GM11168 (cell line): ENCODE measurements around the gene BBIP1.
"Not testable (repeated sequence)": the region's sequence is repeated elsewhere in the genome, so short reads cannot be mapped to it uniquely, and the experiment has no call there.

Experiments
- in situ Hi-C: fragments of 300-500 bp; cut with MboI; formaldehyde crosslinking; loops from one replicate; pipeline ENCODE4 v1.12.0; 2022; ENCODE audit warnings: low sequenced_read_pairs; ENCODE audit not compliant: unreplicated experiment

BBIP1 gene

DNA sequence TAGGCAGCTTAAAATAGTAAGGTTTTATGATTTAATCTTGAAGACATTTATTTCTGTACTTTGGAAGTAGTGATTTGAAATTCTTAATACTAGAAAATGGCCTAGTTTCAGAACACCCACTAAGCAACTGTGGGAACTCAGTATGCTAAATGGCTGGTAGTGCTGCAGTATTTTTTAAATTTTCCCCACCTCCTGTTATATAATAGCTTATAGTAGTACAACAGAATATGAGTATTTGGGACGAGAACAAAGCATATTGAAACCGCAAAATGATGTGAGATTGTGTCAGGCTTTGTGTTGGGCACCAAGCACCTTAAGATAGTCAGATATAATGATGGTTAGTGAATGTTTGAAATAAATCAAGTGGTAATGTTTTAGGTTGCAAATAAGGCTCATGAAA, 8.5 kb upstream of the BBIP1 start:
- in situ Hi-C loops, result no loop called here

GRCh38 chr10:110923856-110924493, 5.0 kb upstream of the BBIP1 start:
- in situ Hi-C loops, result no loop called here

DNA sequence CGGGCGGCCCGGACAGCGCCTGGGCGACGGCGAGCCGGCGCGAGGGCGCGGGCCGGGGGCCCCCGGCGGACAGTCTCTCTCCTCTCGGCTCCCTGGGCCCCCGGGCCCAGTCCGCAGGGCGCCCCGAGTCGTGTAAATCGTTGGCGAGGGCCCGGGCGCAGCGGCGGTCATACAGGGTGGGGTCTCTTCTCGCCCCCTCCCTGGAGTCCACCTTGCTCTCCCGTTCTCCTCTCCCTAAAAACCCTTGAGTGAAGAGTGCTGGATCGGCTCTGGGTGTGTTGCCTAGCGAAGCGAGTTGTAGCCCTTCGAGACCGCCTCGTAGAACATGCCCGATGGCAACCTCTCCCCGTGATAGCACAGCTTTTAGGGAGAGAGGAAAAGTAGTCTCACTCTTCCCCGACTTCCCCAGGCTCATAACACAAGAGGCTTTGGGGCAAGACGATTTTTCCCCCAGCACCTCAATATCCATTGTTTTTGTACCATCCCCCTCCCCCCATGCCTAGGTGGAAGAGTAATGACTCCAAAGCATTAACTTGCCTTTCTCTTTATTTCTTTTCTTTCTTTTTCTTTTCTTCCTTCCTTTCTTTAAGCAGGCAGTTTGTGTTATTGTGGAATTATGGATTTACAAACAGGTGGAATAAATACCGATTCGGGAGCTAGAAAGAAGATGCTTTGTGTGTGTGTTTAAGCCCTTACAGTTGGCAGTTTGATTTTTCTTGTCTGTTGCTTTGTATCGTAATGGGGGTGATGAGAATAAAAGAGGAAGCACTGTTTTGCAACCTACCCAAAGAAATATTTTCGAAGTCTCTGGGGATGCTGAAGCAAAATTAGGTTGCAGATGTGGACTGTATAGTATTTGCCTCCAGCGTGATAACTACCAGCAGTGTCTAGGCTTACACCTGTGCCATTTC, 1.2 kb upstream of the BBIP1 start:
- in situ Hi-C loops, result no loop called here

- in situ Hi-C loops, result no loop called here
These were observed 460 bp upstream of the BBIP1 start, which contains the start of gene SHOC2 for GRCh38 chr10:110919349-110919931. TSS of gene SHOC2 (plus strand) at chr10:110919604. CDS start at chr10:110964359, 44,755 bp downstream.

- in situ Hi-C loops, result no loop called here
These were observed 724 bp downstream of the BBIP1 start for GRCh38 chr10:110918269-110918642.

DNA sequence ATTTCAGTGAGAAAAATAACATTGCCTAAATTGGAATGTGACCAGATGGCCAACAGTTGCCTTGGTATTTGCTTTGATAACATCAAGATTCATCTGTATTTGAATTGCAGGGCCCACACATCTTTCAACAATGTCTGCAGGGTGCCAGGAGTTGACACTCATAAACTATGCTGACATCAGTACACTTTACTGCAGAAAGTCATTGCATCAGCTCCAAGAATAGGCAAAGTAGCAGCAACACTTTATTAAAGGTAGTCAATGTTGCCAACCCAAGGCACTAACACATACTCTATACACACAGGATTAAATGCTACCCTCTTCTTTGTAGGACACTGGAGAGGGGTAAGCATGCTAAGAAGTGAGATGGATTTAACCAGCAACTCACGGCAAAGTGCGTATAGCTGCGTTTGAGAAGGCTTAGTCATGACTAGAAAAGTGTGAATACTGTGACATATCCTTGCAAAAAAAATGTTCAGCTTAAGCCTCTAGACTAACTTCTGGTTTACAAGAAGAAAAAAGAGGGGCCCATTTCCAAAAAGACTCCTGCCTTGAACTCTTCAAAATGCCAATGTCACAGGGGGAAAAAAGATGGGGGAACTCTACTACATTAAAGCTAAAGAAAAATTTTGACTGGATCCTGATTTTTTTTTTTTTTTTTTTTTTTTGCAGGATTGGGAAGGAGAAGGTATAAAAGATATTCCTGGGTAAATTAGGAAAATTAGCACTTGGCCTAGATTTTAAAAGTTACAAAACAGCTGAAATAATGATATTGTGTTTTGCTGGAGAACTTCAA, 2.2 kb downstream of the BBIP1 start:
- in situ Hi-C loops, result no loop called here

GRCh38 chr10:110915600-110915999, 3.4 kb downstream of the BBIP1 start:
- in situ Hi-C loops, result not testable (repeated sequence)

GRCh38 chr10:110915035-110915434, 3.9 kb downstream of the BBIP1 start:
- in situ Hi-C loops, result no loop called here

- in situ Hi-C loops, result no loop called here
These were observed 4.5 kb downstream of the BBIP1 start for GRCh38 chr10:110914431-110914830.

DNA sequence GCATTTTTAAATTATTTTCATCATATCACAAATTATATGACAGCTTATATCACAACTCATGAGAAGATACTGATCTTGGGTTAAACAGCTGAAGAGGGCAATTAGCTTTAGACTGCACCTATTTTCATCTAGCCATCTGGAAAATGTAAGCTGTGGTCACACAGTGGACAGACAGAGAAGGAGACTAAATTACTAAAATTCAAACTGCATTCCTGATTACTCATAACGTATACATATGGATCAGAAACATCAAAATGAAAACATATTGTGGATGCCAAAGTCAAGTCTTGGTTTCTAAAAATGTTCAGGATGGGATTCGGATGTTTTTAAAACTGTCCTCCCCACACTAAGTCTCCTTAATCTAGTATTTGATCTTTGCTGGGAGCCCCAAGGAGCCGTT, 6.6 kb downstream of the BBIP1 start:
- in situ Hi-C loops, result no loop called here

DNA sequence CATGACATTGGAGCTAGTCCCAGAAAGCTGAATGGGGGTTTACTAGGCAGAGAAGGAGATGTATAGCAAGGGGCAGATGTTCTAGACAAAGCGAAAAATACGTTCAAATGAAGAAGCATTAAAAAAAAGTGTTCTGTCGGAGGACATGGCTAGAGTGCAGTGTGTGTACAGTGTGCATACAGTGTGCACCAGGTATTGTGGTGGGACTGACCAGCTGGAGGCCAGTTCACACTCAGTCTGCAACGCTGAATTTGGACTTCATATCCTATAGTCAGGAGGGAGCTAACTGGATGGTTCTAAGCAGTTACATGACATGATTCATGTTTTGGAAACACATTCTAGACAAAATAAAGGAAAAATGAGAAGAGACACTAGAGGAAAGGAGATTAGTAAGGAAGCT, 8.8 kb downstream of the BBIP1 start:
- in situ Hi-C loops, result no loop called here

GRCh38 chr10:110903280-110904278, 15.4 kb downstream of the BBIP1 start:
- in situ Hi-C loops, result no loop called here

DNA sequence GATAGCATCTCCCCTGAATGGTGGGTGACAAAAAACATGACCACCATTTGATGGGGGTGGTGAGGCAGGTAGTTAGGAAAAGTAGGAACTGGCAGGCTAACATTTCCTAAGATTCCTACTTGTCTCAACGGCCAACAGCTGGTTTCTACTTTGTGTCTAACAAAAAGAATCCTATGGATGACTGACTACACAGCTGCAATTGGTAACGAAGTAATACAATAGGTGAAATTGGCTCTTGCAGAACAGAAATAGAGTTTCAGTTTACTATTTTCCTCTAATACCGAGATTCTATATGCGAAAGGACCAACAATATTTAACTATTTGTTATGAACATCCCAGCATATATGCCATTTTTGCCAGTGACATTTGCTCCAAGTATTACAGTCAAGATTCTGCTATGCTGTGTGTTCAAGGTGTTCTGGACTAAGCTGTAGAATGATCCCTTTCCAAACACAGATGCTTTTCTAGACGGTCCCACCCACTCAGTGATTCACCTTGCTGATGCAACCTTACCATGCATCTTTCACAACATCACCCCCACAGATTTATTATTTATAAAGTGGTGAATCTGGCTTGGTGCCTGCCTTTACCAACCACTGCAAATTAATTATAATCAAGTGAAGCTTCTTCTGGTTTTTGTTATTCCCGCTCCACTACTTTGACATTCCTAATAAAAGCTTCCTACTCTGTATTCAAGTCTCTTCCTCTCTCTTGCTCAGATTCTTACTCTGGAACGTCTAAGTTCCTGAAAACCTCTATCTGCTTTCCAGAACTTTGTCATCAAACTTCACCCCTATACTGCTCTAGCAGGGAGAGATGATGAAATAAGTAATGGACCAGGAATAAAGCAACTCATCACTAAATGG, 16.8 kb downstream of the BBIP1 start:
- in situ Hi-C loops, result no loop called here

DNA sequence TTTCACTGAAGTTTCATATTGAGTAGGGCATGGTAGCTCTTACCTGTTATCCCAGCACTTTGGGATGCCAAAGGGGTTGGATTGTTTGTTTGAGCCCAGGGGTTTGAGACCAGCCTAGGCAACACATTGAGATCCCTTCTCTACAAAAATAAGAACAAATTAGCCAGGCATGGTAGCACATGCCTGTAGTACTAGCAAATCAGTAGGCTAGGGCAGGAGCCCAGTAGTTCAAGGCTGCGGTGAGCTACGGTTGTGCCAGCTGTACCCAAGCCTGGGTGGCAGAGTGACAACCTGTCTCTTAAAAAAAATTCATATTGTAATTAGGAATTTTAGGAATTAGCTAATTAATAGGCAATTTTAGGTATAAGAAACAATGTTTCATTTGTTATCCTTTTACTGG, 18.0 kb downstream of the BBIP1 start:
- in situ Hi-C loops, result no loop called here

GRCh38 chr10:110898391-110898790, 20.6 kb downstream of the BBIP1 start:
- in situ Hi-C loops, result loop anchor here (25.0 kb wide), 1 partner anchor 286 kb away; no protein-coding TSS in a partner anchor

GRCh38 chr10:110897184-110897583, 21.8 kb downstream of the BBIP1 start:
- in situ Hi-C loops, result loop anchor here (25.0 kb wide), 1 partner anchor 285 kb away; no protein-coding TSS in a partner anchor

DNA sequence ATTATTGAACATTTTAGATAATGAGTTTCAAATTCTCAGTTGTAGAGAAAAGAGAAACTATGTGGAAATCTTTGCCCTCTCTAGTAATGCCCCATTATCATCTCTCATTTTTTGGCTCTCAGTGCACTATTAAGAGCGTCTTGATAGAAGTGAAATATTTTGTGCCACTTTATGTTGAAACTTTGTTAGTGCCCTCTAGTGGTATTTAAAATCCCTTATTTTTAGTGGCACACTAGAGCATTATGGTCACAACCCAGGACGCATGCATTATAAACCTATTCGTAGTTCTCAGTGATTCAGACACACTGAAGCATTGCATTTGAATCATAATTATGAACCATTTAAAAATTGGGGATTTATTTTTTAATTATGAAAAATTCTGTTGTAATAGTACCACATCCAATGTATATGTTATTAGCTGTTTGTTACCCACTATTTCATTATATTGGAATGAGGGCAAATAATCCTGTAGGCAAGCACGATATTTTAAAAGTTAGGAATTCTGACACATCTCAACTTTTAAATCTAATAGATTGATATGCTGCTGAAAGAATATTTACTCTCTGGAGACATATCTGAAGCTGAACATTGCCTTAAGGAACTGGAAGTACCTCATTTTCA, 25.3 kb downstream of the BBIP1 start:
- in situ Hi-C loops, result loop anchor here (25.0 kb wide), 1 partner anchor 281 kb away; no protein-coding TSS in a partner anchor
